ENCODE data around the gene TRMT2A.

Gene TRMT2A

GRCh38 chr22:20151276-20151588 lies 34.2 kb upstream of the TRMT2A start:
- no peak for TF ChIP-seq CTCF (conservative IDR thresholded peaks at IDR 0.05; ENCODE audit: low read length)
- TF ChIP-seq EZH2phosphoT487 (IDR thresholded peaks at IDR 0.05; ENCODE audit: borderline replicate concordance), result no peak
- no peak overlapping the region for H2AFZ ChIP-seq (ENCODE audit: low read length)
- H3K4me1 ChIP-seq (ENCODE audit: insufficient read depth, low read length, poor library complexity, severe bottlenecking), result peaks cover 19% of the 10 kb centered on the region
- H3K4me2 ChIP-seq (ENCODE audit: low read depth, low read length, poor library complexity, severe bottlenecking), result no peak overlapping the region
- H3K27me3 ChIP-seq (ENCODE audit: insufficient read depth, low read length, poor library complexity, severe bottlenecking), result no peaks in the 10 kb centered on the region
- H3K9ac ChIP-seq (ENCODE audit: low read depth, low read length, poor library complexity, severe bottlenecking), result no peak overlapping the region
- no peaks in the 10 kb centered on the region for H3K36me3 ChIP-seq (ENCODE audit: insufficient read depth, low read length)
- H3K9me3 ChIP-seq (ENCODE audit: insufficient read depth, low read depth, low read length), result no peaks in the 10 kb centered on the region
- no peaks in the 10 kb centered on the region for H3F3A ChIP-seq (ENCODE audit: low read depth)
- no peaks in the 10 kb centered on the region for H3K79me2 ChIP-seq (ENCODE audit: insufficient read depth, low read length)
- no peaks in the 10 kb centered on the region for H4K20me1 ChIP-seq (ENCODE audit: insufficient read depth, low read length, poor library complexity, severe bottlenecking)
- no peaks in the 10 kb centered on the region for H3K9me2 ChIP-seq (replicated peaks; ENCODE audit: low read depth, low read length)
- H3K4me3 ChIP-seq (ENCODE audit: low read length, poor library complexity, severe bottlenecking), result no peak overlapping the region

- no peaks in the 10 kb centered on the region for H3F3A ChIP-seq (ENCODE audit: low read depth)
- TF ChIP-seq CTCF (conservative IDR thresholded peaks at IDR 0.05; ENCODE audit: low read length), result no peak
- TF ChIP-seq EZH2phosphoT487 (IDR thresholded peaks at IDR 0.05; ENCODE audit: borderline replicate concordance), result no peak
- H4K20me1 ChIP-seq (ENCODE audit: insufficient read depth, low read length, poor library complexity, severe bottlenecking), result no peaks in the 10 kb centered on the region
- H3K4me2 ChIP-seq (ENCODE audit: low read depth, low read length, poor library complexity, severe bottlenecking), result no peak within 1 kb of the TSS
- H2AFZ ChIP-seq (ENCODE audit: low read length), result no peak within 1 kb of the TSS
- H3K4me3 ChIP-seq (ENCODE audit: low read length, poor library complexity, severe bottlenecking), result no peak within 1 kb of the TSS
- no peak within 1 kb of the TSS for H3K9ac ChIP-seq (ENCODE audit: low read depth, low read length, poor library complexity, severe bottlenecking)
- H3K27me3 ChIP-seq (ENCODE audit: insufficient read depth, low read length, poor library complexity, severe bottlenecking), result no peaks in the 10 kb centered on the region
- no peaks in the 10 kb centered on the region for H3K36me3 ChIP-seq (ENCODE audit: insufficient read depth, low read length)
- H3K9me2 ChIP-seq (replicated peaks; ENCODE audit: low read depth, low read length), result no peaks in the 10 kb centered on the region
- no peaks in the 10 kb centered on the region for H3K79me2 ChIP-seq (ENCODE audit: insufficient read depth, low read length)
- H3K9me3 ChIP-seq (ENCODE audit: insufficient read depth, low read depth, low read length), result no peaks in the 10 kb centered on the region
- peaks cover 15% of the 10 kb centered on the region for H3K4me1 ChIP-seq (ENCODE audit: insufficient read depth, low read length, poor library complexity, severe bottlenecking)
Observed at GRCh38 chr22:20150381-20151275, 33.6 kb upstream of the TRMT2A start, which contains the start of gene CCDC188. CCDC188 (minus strand) TSS chr22:20151055; CDS start chr22:20150986, 69 bp downstream.

- no peaks in the 10 kb centered on the region for H3K9me2 ChIP-seq (replicated peaks; ENCODE audit: low read depth, low read length)
- H3K36me3 ChIP-seq (ENCODE audit: insufficient read depth, low read length), result no peaks in the 10 kb centered on the region
- no peaks in the 10 kb centered on the region for H4K20me1 ChIP-seq (ENCODE audit: insufficient read depth, low read length, poor library complexity, severe bottlenecking)
- no peak overlapping the region for H3K9ac ChIP-seq (ENCODE audit: low read depth, low read length, poor library complexity, severe bottlenecking)
- H3K4me1 ChIP-seq (ENCODE audit: insufficient read depth, low read length, poor library complexity, severe bottlenecking), result peaks cover 12% of the 10 kb centered on the region
- no peaks in the 10 kb centered on the region for H3K79me2 ChIP-seq (ENCODE audit: insufficient read depth, low read length)
- H3K9me3 ChIP-seq (ENCODE audit: insufficient read depth, low read depth, low read length), result no peaks in the 10 kb centered on the region
- no peak overlapping the region for H2AFZ ChIP-seq (ENCODE audit: low read length)
- H3K4me2 ChIP-seq (ENCODE audit: low read depth, low read length, poor library complexity, severe bottlenecking), result no peak overlapping the region
- TF ChIP-seq CTCF (conservative IDR thresholded peaks at IDR 0.05; ENCODE audit: low read length) (no peak), EZH2phosphoT487 (IDR thresholded peaks at IDR 0.05; ENCODE audit: borderline replicate concordance) (no peak)
- H3K4me3 ChIP-seq (ENCODE audit: low read length, poor library complexity, severe bottlenecking), result no peak overlapping the region
- no peaks in the 10 kb centered on the region for H3F3A ChIP-seq (ENCODE audit: low read depth)
- no peaks in the 10 kb centered on the region for H3K27me3 ChIP-seq (ENCODE audit: insufficient read depth, low read length, poor library complexity, severe bottlenecking)
Observed at GRCh38 chr22:20149257-20150250, 32.5 kb upstream of the TRMT2A start.

Measured in Loucy (cell line).